ENCODE results near the gene ZFHX2. TPM values are rescaled to one million over a fixed set of nuclear protein-coding genes. Genes with fewer than 3 reads are reported as not detected.
"Not testable (repeated sequence)": the region's sequence is repeated elsewhere in the genome, so short reads cannot be mapped to it uniquely, and the experiment has no call there.

The ZFHX2 gene
- total RNA-seq, 1 donor from 2014 or later, result 0.81 TPM

DNA sequence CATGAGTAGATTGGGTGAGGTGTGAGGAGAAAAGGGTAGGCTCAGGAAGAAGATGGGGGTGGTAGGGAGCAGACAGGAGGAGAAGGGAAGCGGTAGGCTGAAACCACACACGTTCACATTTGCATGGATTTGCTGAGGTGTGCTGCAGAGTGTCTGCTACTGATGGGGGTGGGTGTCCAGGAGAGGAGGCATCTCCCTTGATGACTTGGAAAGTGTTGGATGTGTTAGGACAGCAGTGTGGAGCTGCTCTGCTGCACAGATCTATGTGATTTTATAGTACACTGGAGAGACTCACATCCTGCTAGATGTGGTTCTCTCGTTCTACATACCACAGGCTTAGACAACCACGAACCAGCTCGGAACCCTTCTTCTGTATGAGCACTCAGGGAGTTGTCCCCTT is 9.3 kb downstream of the ZFHX2 start:
- DNase-seq (ENCODE audit: low read depth), result no peak
- no peak overlapping the region for H3K4me3 ChIP-seq (ENCODE audit: low read depth, low read length)
- TF ChIP-seq, protein P1, sequence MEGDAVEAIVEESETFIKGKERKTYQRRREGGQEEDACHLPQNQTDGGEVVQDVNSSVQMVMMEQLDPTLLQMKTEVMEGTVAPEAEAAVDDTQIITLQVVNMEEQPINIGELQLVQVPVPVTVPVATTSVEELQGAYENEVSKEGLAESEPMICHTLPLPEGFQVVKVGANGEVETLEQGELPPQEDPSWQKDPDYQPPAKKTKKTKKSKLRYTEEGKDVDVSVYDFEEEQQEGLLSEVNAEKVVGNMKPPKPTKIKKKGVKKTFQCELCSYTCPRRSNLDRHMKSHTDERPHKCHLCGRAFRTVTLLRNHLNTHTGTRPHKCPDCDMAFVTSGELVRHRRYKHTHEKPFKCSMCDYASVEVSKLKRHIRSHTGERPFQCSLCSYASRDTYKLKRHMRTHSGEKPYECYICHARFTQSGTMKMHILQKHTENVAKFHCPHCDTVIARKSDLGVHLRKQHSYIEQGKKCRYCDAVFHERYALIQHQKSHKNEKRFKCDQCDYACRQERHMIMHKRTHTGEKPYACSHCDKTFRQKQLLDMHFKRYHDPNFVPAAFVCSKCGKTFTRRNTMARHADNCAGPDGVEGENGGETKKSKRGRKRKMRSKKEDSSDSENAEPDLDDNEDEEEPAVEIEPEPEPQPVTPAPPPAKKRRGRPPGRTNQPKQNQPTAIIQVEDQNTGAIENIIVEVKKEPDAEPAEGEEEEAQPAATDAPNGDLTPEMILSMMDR (conservative IDR thresholded peaks at IDR 0.05; ENCODE audit: low read depth, low read length), result no peak

DNA sequence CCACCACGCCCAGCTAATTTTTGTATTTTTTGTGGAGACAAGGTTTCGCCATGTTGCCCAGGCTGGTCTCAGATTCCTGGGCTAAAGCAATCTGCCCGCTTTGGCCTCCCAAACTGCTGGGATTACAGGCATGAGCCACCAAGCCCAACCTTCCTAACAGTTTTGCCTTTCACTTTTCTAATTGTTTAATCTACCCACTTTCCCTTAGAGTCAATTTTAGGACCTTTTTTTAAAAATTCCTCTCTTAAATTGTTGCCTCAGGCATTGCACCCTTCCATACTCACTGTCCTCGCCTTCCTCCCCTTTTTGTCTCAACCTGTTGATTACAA is 11.5 kb downstream of the ZFHX2 start:
- TF ChIP-seq, protein P1 (conservative IDR thresholded peaks at IDR 0.05; ENCODE audit: low read depth, low read length), result no peak
- H3K4me3 ChIP-seq (ENCODE audit: low read depth, low read length), result no peak overlapping the region
- no peak for DNase-seq (ENCODE audit: low read depth)

GRCh38 chr14:23539248-23540140 is 12.1 kb downstream of the ZFHX2 start:
- no peak for DNase-seq (ENCODE audit: low read depth)
- TF ChIP-seq, protein P1 (conservative IDR thresholded peaks at IDR 0.05; ENCODE audit: low read depth, low read length), result peak; percentile 77

GRCh38 chr14:23538785-23539184 is 12.8 kb downstream of the ZFHX2 start:
- no peak overlapping the region for H3K4me3 ChIP-seq (ENCODE audit: low read depth, low read length)
- TF ChIP-seq, protein P1 (conservative IDR thresholded peaks at IDR 0.05; ENCODE audit: low read depth, low read length), result no peak
- no peak for DNase-seq (ENCODE audit: low read depth)

More at GRCh38 chr14:23539248-23540140, 12.1 kb downstream of the ZFHX2 start:
- no peak overlapping the region for H3K4me3 ChIP-seq (ENCODE audit: low read depth, low read length)

GRCh38 chr14:23538050-23538718 is 13.4 kb downstream of the ZFHX2 start:
- DNase-seq (ENCODE audit: low read depth), result no peak
- H3K4me3 ChIP-seq (ENCODE audit: low read depth, low read length), result no peak overlapping the region
- TF ChIP-seq, protein P1 (conservative IDR thresholded peaks at IDR 0.05; ENCODE audit: low read depth, low read length), result no peak

DNA sequence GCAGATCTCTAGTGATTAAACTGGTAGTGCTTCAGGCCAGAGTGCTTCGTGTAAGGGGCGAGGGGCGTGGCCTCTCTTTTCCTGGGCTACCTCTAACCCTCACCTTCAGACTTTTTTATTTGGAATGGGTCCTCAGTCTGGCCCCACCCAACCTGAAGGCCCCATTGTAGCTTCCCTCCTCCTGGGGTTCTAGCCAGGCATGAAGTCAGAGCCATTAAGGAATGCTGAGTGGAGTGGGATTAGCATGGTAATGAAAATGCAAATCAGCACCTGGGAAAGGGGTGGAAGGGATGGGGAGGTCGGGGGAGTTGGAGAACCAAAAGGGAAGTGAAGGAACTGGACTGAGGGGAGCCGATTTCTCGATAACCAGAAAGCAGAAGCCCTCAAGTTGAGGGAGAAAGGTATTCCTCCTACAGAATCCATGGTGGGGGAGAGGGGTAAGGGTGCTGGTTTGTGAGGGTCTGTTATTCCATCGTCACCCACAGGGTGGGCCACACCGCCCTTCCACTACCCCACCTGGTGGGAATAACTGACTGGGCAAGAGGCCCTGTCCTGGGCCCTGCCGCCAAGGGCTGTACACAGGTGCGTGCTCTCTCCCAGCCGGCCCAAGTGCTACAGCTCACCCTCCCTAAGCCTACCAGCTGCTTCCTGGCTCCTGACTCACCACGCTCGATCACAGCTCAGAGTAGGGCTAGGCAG is 14.1 kb downstream of the ZFHX2 start:
- no peak overlapping the region for H3K4me3 ChIP-seq (ENCODE audit: low read depth, low read length)
- no peak for DNase-seq (ENCODE audit: low read depth)
- TF ChIP-seq, protein P1 (conservative IDR thresholded peaks at IDR 0.05; ENCODE audit: low read depth, low read length), result no peak

DNA sequence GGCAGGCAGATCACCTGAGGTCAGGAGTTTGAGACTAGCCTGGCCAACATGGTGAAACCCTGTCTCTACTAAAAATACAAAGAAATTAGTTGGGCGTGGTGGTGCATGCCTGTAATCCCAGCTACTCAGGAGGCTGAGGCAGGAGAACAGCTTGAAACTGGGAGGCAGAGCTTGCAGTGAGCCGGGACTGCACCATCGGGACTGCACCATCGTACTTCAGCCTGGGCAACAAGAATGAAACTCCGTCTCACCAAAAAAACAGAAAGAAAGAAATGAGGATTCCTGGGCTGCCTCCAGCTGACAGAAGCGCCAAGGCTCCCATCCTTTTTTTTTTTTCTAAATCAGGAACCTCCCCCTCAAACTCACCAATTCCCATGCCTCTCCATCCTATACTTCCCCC is 14.7 kb downstream of the ZFHX2 start:
- not testable (repeated sequence) for DNase-seq (ENCODE audit: low read depth); H3K4me3 ChIP-seq (ENCODE audit: low read depth, low read length)
